Smooth muscle cell (in vitro differentiated cells): ENCODE results near the gene ATXN7. TPM values are rescaled to one million over a fixed set of nuclear protein-coding genes. Genes with fewer than 3 reads are reported as not detected.

Experiments
- DNase-seq: peaks from one replicate; lab custom pipeline; 2025; ENCODE audit not compliant: unreplicated experiment; lab: John Stamatoyannopoulos, UW
- H2AFZ ChIP-seq: fragments of 200-600 bp; sonication (generic); 2 replicates; pipeline ENCODE4 v1.6.0; 2016; ENCODE audit warnings: antibody characterized with exemption, low read depth, mild to moderate bottlenecking
- H3F3A ChIP-seq: fragments of 200-600 bp; sonication (generic); 2 replicates; pipeline ENCODE4 v1.6.0; 2017; ENCODE audit warnings: antibody characterized with exemption, low read depth
- H3K27ac ChIP-seq: fragments of 200-600 bp; sonication (generic); 2 replicates; pipeline ENCODE4 v1.5.1; 2016; ENCODE audit warnings: low read depth, mild to moderate bottlenecking
- H3K27me3 ChIP-seq: fragments of 200-600 bp; sonication (generic); 2 replicates; pipeline ENCODE4 v1.6.1; 2016; ENCODE audit warnings: low read depth, mild to moderate bottlenecking
- H3K36me3 ChIP-seq: fragments of 200-600 bp; sonication (generic); 2 replicates; pipeline ENCODE4 v1.5.1; 2016; ENCODE audit warnings: low read depth
- H3K4me1 ChIP-seq: fragments of 200-600 bp; sonication (generic); 2 replicates; pipeline ENCODE4 v1.5.1; 2016; ENCODE audit warnings: low read depth
- H3K4me2 ChIP-seq: fragments of 200-600 bp; sonication (generic); 2 replicates; pipeline ENCODE4 v1.6.0; 2016; ENCODE audit warnings: mild to moderate bottlenecking
- H3K4me3 ChIP-seq: fragments of 200-600 bp; sonication (generic); 2 replicates; pipeline ENCODE4 v1.5.1; 2016; ENCODE audit warnings: mild to moderate bottlenecking
- H3K79me2 ChIP-seq: fragments of 200-600 bp; sonication (generic); 2 replicates; pipeline ENCODE4 v1.6.0; 2016; ENCODE audit warnings: low read depth, mild to moderate bottlenecking
- H3K9ac ChIP-seq: fragments of 200-600 bp; sonication (generic); 2 replicates; pipeline ENCODE4 v1.6.0; 2016; ENCODE audit warnings: low read depth
- H3K9me3 ChIP-seq: fragments of 200-600 bp; sonication (generic); replicated peaks from 2 replicates; pipeline ENCODE4 v1.5.1; 2016; ENCODE audit warnings: low read depth
- H4K20me1 ChIP-seq: fragments of 200-600 bp; sonication (generic); 2 replicates; pipeline ENCODE4 v1.6.0; 2016; ENCODE audit warnings: low read depth
- CTCF ChIP-seq: fragments of 200-600 bp; sonication (generic); IDR thresholded peaks from 2 replicates; pipeline ENCODE4 v1.5.1; 2017; ENCODE audit warnings: borderline replicate concordance, mild to moderate bottlenecking, antibody characterized with exemption; ENCODE audit not compliant: insufficient read depth, poor library complexity, severe bottlenecking
- WGBS: methylation state at CpG from one replicate; pipeline ENCODE4 v1.1.7; 2016; ENCODE audit warnings: low lambda C conversion rate; 5-methylcytosine and 5-hydroxymethylcytosine counted together
- polyA plus RNA-seq: library from polyadenylated mRNA; unstranded; fragments of >200 nt; fragmentation: Nextera tagmentation; extraction: Ambion mirVana; gene quantifications from 2 replicates; pipeline ENCODE4 v1.2.1, GENCODE V29; 2016
- total RNA-seq: library from RNA; depleted of rRNA; stranded (reverse); fragments of >200 nt; gene quantifications from 2 replicates; pipeline ENCODE4 v1.2.3, GENCODE V29; 2014

The ATXN7 gene
- total and polyA plus RNA-seq, 2 experiments from 2014 or later = 3.6 to 14.1 TPM

- H3K4me2 ChIP-seq = peak overlapping the region; percentile 89
- whole genome bisulfite sequencing = 25% methylated on average over 5 of the region's 5 CpGs
- no peak overlapping the region for H3K27ac ChIP-seq
- DNase-seq = no peak
- no peaks in the 10 kb centered on the region for H3K27me3 ChIP-seq
- peaks cover 68% of the 10 kb centered on the region for H3K79me2 ChIP-seq
- H3K4me1 ChIP-seq = peaks cover 6% of the 10 kb centered on the region
- H3K9me3 ChIP-seq = no peaks in the 10 kb centered on the region
- peaks cover 13% of the 10 kb centered on the region for H4K20me1 ChIP-seq
- no peak for TF ChIP-seq CTCF
- peak overlapping the region; percentile 94 for H2AFZ ChIP-seq
- no peaks in the 10 kb centered on the region for H3K36me3 ChIP-seq
- H3F3A ChIP-seq = no peaks in the 10 kb centered on the region
- H3K4me3 ChIP-seq = peak overlapping the region; percentile 79
- peak overlapping the region; percentile 93 for H3K9ac ChIP-seq
These were observed 890 bp upstream of the ATXN7 start for GRCh38 chr3:63862804-63863149.

- Histone ChIP-seq H3K79me2 (peaks cover 64% of the 10 kb centered on the region), H3K9me3 (no peaks in the 10 kb centered on the region)
- WGBS = 2% methylated on average over 65 of the region's 93 CpGs
These were observed 619 bp downstream of the ATXN7 start for GRCh38 chr3:63864008-63864964.

GRCh38 chr3:63864965-63865327 lies 1.3 kb downstream of the ATXN7 start:
- WGBS = 32% methylated on average over 3 of the region's 3 CpGs
- Histone ChIP-seq H3K4me1 (peaks cover 6% of the 10 kb centered on the region), H3K79me2 (peaks cover 61% of the 10 kb centered on the region), H3K4me3 (peak overlapping the region; percentile 90), H2AFZ (peak overlapping the region; percentile 90), H4K20me1 (peaks cover 14% of the 10 kb centered on the region), H3K36me3 (no peaks in the 10 kb centered on the region), H3F3A (no peaks in the 10 kb centered on the region), H3K9me3 (no peaks in the 10 kb centered on the region), H3K4me2 (peak overlapping the region; percentile 94), H3K9ac (peak overlapping the region; percentile 80), H3K27ac (no peak overlapping the region), H3K27me3 (no peaks in the 10 kb centered on the region)
- no peak for DNase-seq
- no peak for TF ChIP-seq CTCF

More at GRCh38 chr3:63864008-63864964, 619 bp downstream of the ATXN7 start:
- Histone ChIP-seq H3K27me3 (no peaks in the 10 kb centered on the region), H3K36me3 (no peaks in the 10 kb centered on the region), H2AFZ (peak overlapping the region; percentile 90), H3K4me2 (peak overlapping the region; percentile 94), H4K20me1 (peaks cover 8% of the 10 kb centered on the region), H3K4me3 (peak overlapping the region; percentile 90), H3K27ac (no peak overlapping the region), H3K9ac (peak overlapping the region; percentile 80), H3K4me1 (peaks cover 6% of the 10 kb centered on the region), H3F3A (no peaks in the 10 kb centered on the region)
- peak; percentile 4 for DNase-seq
- TF ChIP-seq CTCF = no peak
